SK-N-SH treated with all-trans-retinoic acid at 6 μM for 48 hours (cell line): ENCODE measurements around the gene PLEKHG5.
"Not testable (repeated sequence)": the region's sequence is repeated elsewhere in the genome, so short reads cannot be mapped to it uniquely, and the experiment has no call there.

ENCODE experiments used
- ATAC-seq: fragments of 200-7000 bp; cut with Tn5 transposase; 3 replicates; pipeline ENCODE4 v1.9.1; 2020; ENCODE audit warnings: mild to moderate bottlenecking, moderate library complexity
- ARNTL ChIP-seq: fragments of 450-650 bp; formaldehyde crosslinking; IDR thresholded peaks from 2 replicates; pipeline ENCODE4 v1.5.0; 2020; ENCODE audit warnings: low read depth, mild to moderate bottlenecking, moderate library complexity, borderline replicate concordance
- CREB5 ChIP-seq: fragments of 250-450 bp; sonication (Bioruptor Pico); IDR thresholded peaks from 2 replicates; pipeline ENCODE4 v1.5.1; 2020; ENCODE audit warnings: low read depth, mild to moderate bottlenecking, moderate library complexity
- ESRRG ChIP-seq: fragments of 250-450 bp; sonication (Bioruptor Pico); IDR thresholded peaks from 2 replicates; pipeline ENCODE4 v1.6.1; 2021; ENCODE audit warnings: mild to moderate bottlenecking
- GLIS3 ChIP-seq: fragments of 250-450 bp; sonication (Bioruptor Pico); IDR thresholded peaks from 2 replicates; pipeline ENCODE4 v1.5.0; 2020; ENCODE audit warnings: mild to moderate bottlenecking, moderate library complexity
- ISL1 ChIP-seq: fragments of 250-450 bp; sonication (Bioruptor Pico); IDR thresholded peaks from 2 replicates; pipeline ENCODE4 v2.1.2; 2022; ENCODE audit warnings: mild to moderate bottlenecking, moderate library complexity
- OSR1 ChIP-seq: fragments of 250-450 bp; sonication (Bioruptor Pico); IDR thresholded peaks from 2 replicates; pipeline ENCODE4 v1.8.0; 2022; ENCODE audit warnings: moderate library complexity, mild to moderate bottlenecking, inconsistent platforms
- PATZ1 ChIP-seq: fragments of 250-450 bp; sonication (Bioruptor Pico); IDR thresholded peaks from 2 replicates; pipeline ENCODE4 v1.8.0; 2020; ENCODE audit warnings: mild to moderate bottlenecking, moderate library complexity, borderline replicate concordance
- PPARA ChIP-seq: fragments of 250-450 bp; sonication (Bioruptor Pico); IDR thresholded peaks from 2 replicates; pipeline ENCODE4 v1.5.0; 2020; ENCODE audit warnings: mild to moderate bottlenecking, borderline replicate concordance
- RARB ChIP-seq: fragments of 250-450 bp; sonication (Bioruptor Pico); IDR thresholded peaks from 2 replicates; pipeline ENCODE4 v1.8.0; 2021; ENCODE audit warnings: mild to moderate bottlenecking, moderate library complexity
- SNAI2 ChIP-seq: fragments of 250-450 bp; sonication (Bioruptor Pico); IDR thresholded peaks from 2 replicates; pipeline ENCODE4 v1.5.0; 2020; ENCODE audit warnings: mild to moderate bottlenecking, moderate library complexity
- TCF4 ChIP-seq: fragments of 250-450 bp; sonication (Bioruptor Pico); IDR thresholded peaks from 2 replicates; pipeline ENCODE4 v1.8.0; 2021; ENCODE audit warnings: mild to moderate bottlenecking, moderate library complexity, borderline replicate concordance
- TOX ChIP-seq: fragments of 250-450 bp; sonication (Bioruptor Pico); IDR thresholded peaks from 2 replicates; pipeline ENCODE4 v1.8.0; 2021; ENCODE audit warnings: mild to moderate bottlenecking, moderate library complexity, borderline replicate concordance
- ZC3H10 ChIP-seq: fragments of 250-450 bp; sonication (Bioruptor Pico); IDR thresholded peaks from 2 replicates; pipeline ENCODE4 v1.5.1; 2021; ENCODE audit warnings: mild to moderate bottlenecking, moderate library complexity
- ZFP3 ChIP-seq: fragments of 250-450 bp; sonication (Bioruptor Pico); IDR thresholded peaks from 2 replicates; pipeline ENCODE4 v1.5.0; 2020; ENCODE audit warnings: mild to moderate bottlenecking, moderate library complexity
- ZFP30 ChIP-seq: fragments of 450-650 bp; formaldehyde crosslinking; IDR thresholded peaks from 2 replicates; pipeline ENCODE4 v1.5.0; 2022; ENCODE audit warnings: mild to moderate bottlenecking, moderate library complexity
- ZNF565 ChIP-seq: fragments of 450-650 bp; formaldehyde crosslinking; conservative IDR thresholded peaks from 2 replicates; pipeline ENCODE4 v1.5.0; 2020; ENCODE audit warnings: low read depth, mild to moderate bottlenecking, moderate library complexity
- ZNF70 ChIP-seq: fragments of 450-650 bp; formaldehyde crosslinking; IDR thresholded peaks from 2 replicates; pipeline ENCODE4 v1.5.0; 2020; ENCODE audit warnings: mild to moderate bottlenecking, moderate library complexity
- ZNF8 ChIP-seq: fragments of 450-650 bp; formaldehyde crosslinking; IDR thresholded peaks from 2 replicates; pipeline ENCODE4 v1.5.0; 2020; ENCODE audit warnings: mild to moderate bottlenecking, moderate library complexity
- TF ChIP-seq, protein P1 (sequence below): fragments of 250-450 bp; sonication (Bioruptor Pico); IDR thresholded peaks from 2 replicates; pipeline ENCODE4 v1.8.0; 2021; ENCODE audit warnings: low read depth, mild to moderate bottlenecking, moderate library complexity, borderline replicate concordance
- TF ChIP-seq, protein P2 (sequence below): fragments of 250-450 bp; sonication (Bioruptor Pico); IDR thresholded peaks from 2 replicates; pipeline ENCODE4 v1.5.0; 2020; ENCODE audit warnings: mild to moderate bottlenecking, moderate library complexity

Gene PLEKHG5

GRCh38 chr1:6438047-6438525 is 53.4 kb downstream of the PLEKHG5 start:
- ATAC-seq: peak; percentile 81
- no peak for TF ChIP-seq TOX (CRISPR knock-in tag)
- TF ChIP-seq, protein P1, sequence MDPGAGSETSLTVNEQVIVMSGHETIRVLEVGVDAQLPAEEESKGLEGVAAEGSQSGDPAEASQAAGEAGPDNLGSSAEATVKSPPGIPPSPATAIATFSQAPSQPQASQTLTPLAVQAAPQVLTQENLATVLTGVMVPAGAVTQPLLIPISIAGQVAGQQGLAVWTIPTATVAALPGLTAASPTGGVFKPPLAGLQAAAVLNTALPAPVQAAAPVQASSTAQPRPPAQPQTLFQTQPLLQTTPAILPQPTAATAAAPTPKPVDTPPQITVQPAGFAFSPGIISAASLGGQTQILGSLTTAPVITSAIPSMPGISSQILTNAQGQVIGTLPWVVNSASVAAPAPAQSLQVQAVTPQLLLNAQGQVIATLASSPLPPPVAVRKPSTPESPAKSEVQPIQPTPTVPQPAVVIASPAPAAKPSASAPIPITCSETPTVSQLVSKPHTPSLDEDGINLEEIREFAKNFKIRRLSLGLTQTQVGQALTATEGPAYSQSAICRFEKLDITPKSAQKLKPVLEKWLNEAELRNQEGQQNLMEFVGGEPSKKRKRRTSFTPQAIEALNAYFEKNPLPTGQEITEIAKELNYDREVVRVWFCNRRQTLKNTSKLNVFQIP (CRISPR knock-in tag): no peak
- TF ChIP-seq PPARA (CRISPR knock-in tag): no peak
- no peak for TF ChIP-seq ZNF565 (CRISPR knock-in tag)
- TF ChIP-seq, protein P2, sequence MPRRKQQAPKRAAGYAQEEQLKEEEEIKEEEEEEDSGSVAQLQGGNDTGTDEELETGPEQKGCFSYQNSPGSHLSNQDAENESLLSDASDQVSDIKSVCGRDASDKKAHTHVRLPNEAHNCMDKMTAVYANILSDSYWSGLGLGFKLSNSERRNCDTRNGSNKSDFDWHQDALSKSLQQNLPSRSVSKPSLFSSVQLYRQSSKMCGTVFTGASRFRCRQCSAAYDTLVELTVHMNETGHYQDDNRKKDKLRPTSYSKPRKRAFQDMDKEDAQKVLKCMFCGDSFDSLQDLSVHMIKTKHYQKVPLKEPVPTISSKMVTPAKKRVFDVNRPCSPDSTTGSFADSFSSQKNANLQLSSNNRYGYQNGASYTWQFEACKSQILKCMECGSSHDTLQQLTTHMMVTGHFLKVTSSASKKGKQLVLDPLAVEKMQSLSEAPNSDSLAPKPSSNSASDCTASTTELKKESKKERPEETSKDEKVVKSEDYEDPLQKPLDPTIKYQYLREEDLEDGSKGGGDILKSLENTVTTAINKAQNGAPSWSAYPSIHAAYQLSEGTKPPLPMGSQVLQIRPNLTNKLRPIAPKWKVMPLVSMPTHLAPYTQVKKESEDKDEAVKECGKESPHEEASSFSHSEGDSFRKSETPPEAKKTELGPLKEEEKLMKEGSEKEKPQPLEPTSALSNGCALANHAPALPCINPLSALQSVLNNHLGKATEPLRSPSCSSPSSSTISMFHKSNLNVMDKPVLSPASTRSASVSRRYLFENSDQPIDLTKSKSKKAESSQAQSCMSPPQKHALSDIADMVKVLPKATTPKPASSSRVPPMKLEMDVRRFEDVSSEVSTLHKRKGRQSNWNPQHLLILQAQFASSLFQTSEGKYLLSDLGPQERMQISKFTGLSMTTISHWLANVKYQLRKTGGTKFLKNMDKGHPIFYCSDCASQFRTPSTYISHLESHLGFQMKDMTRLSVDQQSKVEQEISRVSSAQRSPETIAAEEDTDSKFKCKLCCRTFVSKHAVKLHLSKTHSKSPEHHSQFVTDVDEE: no peak
- TF ChIP-seq ZFP30 (CRISPR knock-in tag): no peak

- ATAC-seq: peak; percentile 65
These were observed 54.3 kb downstream of the PLEKHG5 start for GRCh38 chr1:6437012-6437700.

GRCh38 chr1:6436277-6436676 is 55.2 kb downstream of the PLEKHG5 start:
- ATAC-seq: not testable (repeated sequence)

DNA sequence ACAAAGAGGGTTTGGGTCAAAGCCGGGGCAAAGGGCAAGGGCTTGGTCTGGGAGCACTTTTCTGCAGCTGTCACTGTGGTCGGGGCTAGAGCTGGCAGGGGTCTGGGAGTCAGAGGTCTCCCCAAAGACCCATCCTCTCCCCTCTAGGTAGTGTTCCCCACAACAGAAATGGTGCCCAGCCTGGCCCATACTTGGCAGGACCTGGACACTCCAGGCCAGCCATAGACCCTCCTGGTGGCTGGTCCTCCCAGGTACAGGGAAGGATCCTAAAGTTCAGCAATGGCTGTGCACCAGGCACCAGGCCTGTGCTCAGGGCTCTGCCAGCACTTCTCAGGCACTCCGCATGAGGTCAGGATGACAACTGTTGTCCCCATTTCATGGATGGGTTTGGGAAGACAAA is 55.9 kb downstream of the PLEKHG5 start:
- no peak for ATAC-seq
- no peak for TF ChIP-seq OSR1 (CRISPR knock-in tag)
- TF ChIP-seq ZNF70 (CRISPR knock-in tag): no peak
- TF ChIP-seq TCF4 (CRISPR knock-in tag): no peak
- TF ChIP-seq PATZ1 (CRISPR knock-in tag): no peak
- TF ChIP-seq ZC3H10 (CRISPR knock-in tag): no peak
- TF ChIP-seq, protein P2: no peak
- no peak for TF ChIP-seq ZNF8 (CRISPR knock-in tag)
- no peak for TF ChIP-seq PPARA (CRISPR knock-in tag)
- no peak for TF ChIP-seq SNAI2
- no peak for TF ChIP-seq ZFP3 (CRISPR knock-in tag)
- no peak for TF ChIP-seq ISL1 (CRISPR knock-in tag)
- no peak for TF ChIP-seq RARB (CRISPR knock-in tag)
- no peak for TF ChIP-seq TOX (CRISPR knock-in tag)
- TF ChIP-seq GLIS3: no peak
- TF ChIP-seq CREB5 (CRISPR knock-in tag): no peak
- TF ChIP-seq, protein P1 (CRISPR knock-in tag): no peak
- no peak for TF ChIP-seq ARNTL (CRISPR knock-in tag)
- TF ChIP-seq ZFP30 (CRISPR knock-in tag): no peak
- TF ChIP-seq ESRRG (CRISPR knock-in tag): no peak
